Measurements from ENCODE around the gene VPS9D1.

VPS9D1 gene

GRCh38 chr16:89688395-89688794 lies 32.3 kb downstream of the VPS9D1 start:
- ChIA-PET POLR2A (no interaction called here), CTCF (interaction anchor here (0.9 to 5.2 kb wide), 2 partner anchors 11 to 21 kb away, joined by 3 to 36 read pairs; no protein-coding TSS in a partner anchor)
- H3K4me3 ChIP-seq (ENCODE audit: low read depth, low read length): no peak overlapping the region
- no peak for DNase-seq (ENCODE audit: low read depth, low spot score)
- TF ChIP-seq, protein P1, sequence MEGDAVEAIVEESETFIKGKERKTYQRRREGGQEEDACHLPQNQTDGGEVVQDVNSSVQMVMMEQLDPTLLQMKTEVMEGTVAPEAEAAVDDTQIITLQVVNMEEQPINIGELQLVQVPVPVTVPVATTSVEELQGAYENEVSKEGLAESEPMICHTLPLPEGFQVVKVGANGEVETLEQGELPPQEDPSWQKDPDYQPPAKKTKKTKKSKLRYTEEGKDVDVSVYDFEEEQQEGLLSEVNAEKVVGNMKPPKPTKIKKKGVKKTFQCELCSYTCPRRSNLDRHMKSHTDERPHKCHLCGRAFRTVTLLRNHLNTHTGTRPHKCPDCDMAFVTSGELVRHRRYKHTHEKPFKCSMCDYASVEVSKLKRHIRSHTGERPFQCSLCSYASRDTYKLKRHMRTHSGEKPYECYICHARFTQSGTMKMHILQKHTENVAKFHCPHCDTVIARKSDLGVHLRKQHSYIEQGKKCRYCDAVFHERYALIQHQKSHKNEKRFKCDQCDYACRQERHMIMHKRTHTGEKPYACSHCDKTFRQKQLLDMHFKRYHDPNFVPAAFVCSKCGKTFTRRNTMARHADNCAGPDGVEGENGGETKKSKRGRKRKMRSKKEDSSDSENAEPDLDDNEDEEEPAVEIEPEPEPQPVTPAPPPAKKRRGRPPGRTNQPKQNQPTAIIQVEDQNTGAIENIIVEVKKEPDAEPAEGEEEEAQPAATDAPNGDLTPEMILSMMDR (IDR thresholded peaks at IDR 0.05; ENCODE audit: insufficient read depth, low read length, missing control alignments): no peak

DNA sequence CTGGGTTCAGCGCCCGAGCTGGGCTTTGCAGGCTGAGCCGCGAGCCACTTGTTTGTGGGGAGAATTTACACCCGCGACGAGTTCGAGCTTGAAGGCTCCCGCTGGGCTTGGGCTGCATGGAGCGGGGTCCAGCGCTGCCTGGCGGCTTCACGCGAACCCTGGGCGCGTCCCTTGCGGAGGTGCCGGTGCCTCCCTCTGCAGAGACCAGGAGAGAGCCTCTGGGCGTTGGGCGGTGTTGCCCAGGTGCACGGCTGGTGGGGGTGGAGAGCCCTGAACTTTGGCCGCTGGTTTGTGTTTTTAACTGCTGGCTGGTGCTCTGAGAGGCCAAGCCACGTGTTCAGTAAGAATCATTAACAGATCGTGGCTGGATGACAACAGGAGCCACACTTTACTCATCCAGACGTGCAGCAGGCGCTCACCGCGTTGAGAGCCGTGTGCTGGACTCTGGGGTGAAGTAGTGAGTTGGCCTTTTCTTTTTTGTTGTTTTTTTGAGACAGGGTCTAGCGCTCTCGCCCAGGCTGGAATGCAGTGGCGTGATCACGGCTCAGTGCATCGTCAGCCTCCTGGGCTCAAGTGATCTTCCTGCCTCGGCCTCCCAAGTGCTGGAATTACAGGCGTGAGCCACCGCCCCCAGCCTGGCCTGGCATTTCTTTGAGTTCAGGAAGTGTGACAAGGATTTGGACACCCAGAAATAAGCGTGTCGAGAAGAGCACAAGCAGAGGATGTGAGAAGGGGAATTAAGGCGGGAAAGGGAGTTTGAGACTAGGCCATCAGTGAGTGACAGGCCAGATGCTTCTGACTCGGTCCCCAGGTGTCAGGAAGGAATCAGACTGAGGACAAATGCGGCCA lies 33.4 kb downstream of the VPS9D1 start:
- DNase-seq (ENCODE audit: low read depth, low spot score): no peak
- TF ChIP-seq, protein P1 (IDR thresholded peaks at IDR 0.05; ENCODE audit: insufficient read depth, low read length, missing control alignments): no peak
- H3K4me3 ChIP-seq (ENCODE audit: low read depth, low read length): peak overlapping the region; percentile 90
- ChIA-PET POLR2A (interaction anchor here (1.2 to 1.6 kb wide), 5 partner anchors 10 to 19 kb away, joined by 3 to 8 read pairs (median 5); no protein-coding TSS in a partner anchor), CTCF (interaction anchor here (1.3 to 5.2 kb wide), 6 partner anchors 11 to 174 kb away, joined by 4 to 36 read pairs (median 7); no protein-coding TSS in a partner anchor)

DNA sequence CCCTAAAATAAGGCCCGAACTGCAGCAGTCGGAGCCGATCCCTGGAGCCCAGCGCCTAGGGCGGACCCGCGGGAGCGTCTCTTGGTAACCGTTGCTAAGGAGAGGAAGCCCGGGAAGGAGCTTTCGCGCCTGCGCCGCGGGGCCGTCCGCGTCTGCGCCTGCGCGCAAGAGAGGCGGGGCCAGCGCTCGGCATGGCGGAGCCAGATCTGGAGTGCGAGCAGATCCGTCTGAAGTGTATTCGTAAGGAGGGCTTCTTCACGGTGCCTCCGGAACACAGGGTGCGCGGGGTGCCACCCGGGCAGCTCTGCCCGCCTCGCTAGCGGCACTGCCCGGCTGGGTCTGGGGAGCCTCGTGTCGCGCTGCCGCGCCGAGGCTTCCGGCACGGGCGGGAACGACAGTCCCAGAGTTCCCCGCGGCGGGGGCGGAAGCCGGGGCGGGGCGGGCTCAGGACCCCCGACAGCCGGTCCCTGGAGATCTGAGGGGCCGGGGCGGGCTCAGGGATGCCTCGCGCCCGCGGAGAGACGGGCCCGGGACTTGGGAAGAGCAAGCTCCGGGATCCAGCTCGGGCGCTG lies 34.1 kb downstream of the VPS9D1 start, which contains the start of gene CDK10:
TSS of gene CDK10 (plus strand) at position 170 of the 572 bp plus-strand sequence. CDS start at position 192, 22 bp downstream.
- TF ChIP-seq, protein P1 (IDR thresholded peaks at IDR 0.05; ENCODE audit: insufficient read depth, low read length, missing control alignments): no peak
- peak within 1 kb of the TSS; percentile 90 for H3K4me3 ChIP-seq (ENCODE audit: low read depth, low read length)
- CTCF ChIA-PET: interaction anchor here (0.7 to 2.7 kb wide), 7 partner anchors 9 to 175 kb away, joined by 3 to 12 read pairs (median 4); no protein-coding TSS in a partner anchor
- POLR2A ChIA-PET: interaction anchor here (0.5 to 1.6 kb wide), 8 partner anchors 9 to 184 kb away, joined by 3 to 8 read pairs (median 4); no protein-coding TSS in a partner anchor
- no peak for DNase-seq (ENCODE audit: low read depth, low spot score)

- CTCF ChIA-PET: interaction anchor here (0.7 to 2.7 kb wide), 7 partner anchors 9 to 176 kb away, joined by 3 to 12 read pairs (median 4); no protein-coding TSS in a partner anchor
- POLR2A ChIA-PET: interaction anchor here (0.5 to 1.6 kb wide), 8 partner anchors 9 to 184 kb away, joined by 3 to 8 read pairs (median 4); no protein-coding TSS in a partner anchor
- no peak overlapping the region for H3K4me3 ChIP-seq (ENCODE audit: low read depth, low read length)
- no peak for DNase-seq (ENCODE audit: low read depth, low spot score)
- TF ChIP-seq, protein P1 (IDR thresholded peaks at IDR 0.05; ENCODE audit: insufficient read depth, low read length, missing control alignments): no peak
These were observed 34.8 kb downstream of the VPS9D1 start for GRCh38 chr16:89685916-89686315.

DNA sequence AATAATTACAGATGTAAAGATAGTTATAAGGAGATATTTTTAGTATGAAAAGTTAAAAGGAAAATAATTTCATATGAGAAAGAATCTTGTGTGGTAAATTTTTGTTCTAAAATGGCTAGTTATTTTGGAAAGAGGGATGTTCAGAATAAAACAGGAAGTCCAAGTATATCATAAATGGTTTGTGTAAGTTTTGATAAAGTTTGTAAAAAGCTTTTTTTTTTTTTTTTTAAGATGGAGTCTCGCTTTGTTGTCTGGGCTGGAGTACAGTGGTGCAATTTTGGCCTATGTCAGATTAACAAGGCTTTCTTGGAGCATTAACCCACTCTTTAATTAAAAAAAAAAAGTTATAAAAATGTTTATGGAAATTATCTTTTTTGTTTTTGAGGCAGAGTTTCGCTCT lies 42.4 kb downstream of the VPS9D1 start:
- ChIA-PET POLR2A (no interaction called here), CTCF (no interaction called here)
- no peak for DNase-seq (ENCODE audit: low read depth, low spot score)
- H3K4me3 ChIP-seq (ENCODE audit: low read depth, low read length): no peak overlapping the region
- TF ChIP-seq, protein P1 (IDR thresholded peaks at IDR 0.05; ENCODE audit: insufficient read depth, low read length, missing control alignments): no peak
